HepG2 (cell line): ENCODE results near the gene FAM131C. TPM values are rescaled to one million over a fixed set of nuclear protein-coding genes. Genes with fewer than 3 reads are reported as not detected.

Source experiments
- ATAC-seq: fragments of 200-7000 bp; cut with Tn5 transposase; 3 replicates; pipeline ENCODE4 v1.9.1; 2020; ENCODE audit warnings: mild to moderate bottlenecking, moderate library complexity
- BruUV-seq: library from RNA; stranded (reverse); fragments of 400-500 nt; replicated peaks from 2 replicates; lab custom pipeline; 2021; lab: Mats Ljungman, UMichigan
- CTCF ChIA-PET: fragments of 300-600 bp; formaldehyde crosslinking; extraction: SDS; loops from one replicate; lab custom pipeline; 2021; ENCODE audit warnings: low total read pairs, inconsistent platforms, low intra/inter-chr PET ratio; lab: Yijun Ruan, JAX
- POLR2A ChIA-PET: fragments of 350-600 bp; sonication (Branson Sonifier 250); formaldehyde crosslinking; loops from one replicate; lab custom pipeline; 2020; ENCODE audit warnings: antibody characterized with exemption, inconsistent platforms; lab: Yijun Ruan, JAX
- DNase-seq: peaks from one replicate; pipeline ENCODE4 v3.0.0-alpha.2; 2015; ENCODE audit warnings: low spot score
- FAIRE-seq: peaks from 3 replicates; lab custom pipeline; 2011; peaks lifted over from hg19 to GRCh38; lab: Jason Lieb, UNC
- H2AFZ ChIP-seq: one replicate; pipeline ENCODE4 v1.6.1; 2011; ENCODE audit warnings: low read length, inconsistent platforms
- H3K27ac ChIP-seq: fragments of 300-600 bp; 3 replicates; pipeline ENCODE4 v1.8.0; 2011; ENCODE audit warnings: mixed run types, mild to moderate bottlenecking, mixed read lengths, low read length, inconsistent platforms; ENCODE audit not compliant: insufficient read depth; ENCODE audit errors: extremely low read length
- H3K27me3 ChIP-seq, 2 experiments: fragments of 200-600 bp in 1 of 2; 2 replicates in 1 of 2; 3 replicates in 1 of 2; pipeline versions ENCODE4 v1.6.0 to v1.8.0; 2011; ENCODE audit warnings: low read length in 2 of 2, mild to moderate bottlenecking in 2 of 2, moderate library complexity in 2 of 2, inconsistent platforms in 1 of 2; ENCODE audit not compliant: insufficient read depth in 2 of 2, control insufficient read depth in 1 of 2
- H3K36me3 ChIP-seq, 2 experiments: fragments of 200-600 bp in 1 of 2; replicated peaks in 1 of 2; 2 replicates in 1 of 2; 3 replicates in 1 of 2; pipeline versions ENCODE4 v1.5.1 to v1.8.0; 2011; ENCODE audit warnings: low read length in 2 of 2, inconsistent platforms in 1 of 2; ENCODE audit not compliant: insufficient read depth in 2 of 2, control insufficient read depth in 1 of 2
- H3K4me1 ChIP-seq: 2 replicates; pipeline ENCODE4 v1.5.1; 2012; ENCODE audit warnings: low read length, inconsistent platforms; ENCODE audit not compliant: insufficient read depth
- H3K4me2 ChIP-seq: 2 replicates; pipeline ENCODE4 v1.6.0; 2011; ENCODE audit warnings: low read depth, low read length, inconsistent platforms
- H3K4me3 ChIP-seq, 3 experiments: fragments of 200-600 bp in 1 of 3; sonication (generic), shearing (Covaris generic) in 1 of 3; replicated peaks in 1 of 3; 2 replicates each; pipeline ENCODE4 v1.5.1; 2011 to 2016; ENCODE audit warnings: low read length in 3 of 3, inconsistent platforms in 2 of 3, low read depth in 2 of 3, mild to moderate bottlenecking in 2 of 3, control low read depth in 1 of 3, mixed read lengths in 1 of 3; ENCODE audit not compliant: insufficient read depth in 1 of 3
- H3K79me2 ChIP-seq: one replicate; pipeline ENCODE4 v1.6.1; 2011; ENCODE audit warnings: low read length, inconsistent platforms; ENCODE audit not compliant: insufficient read depth
- H3K9ac ChIP-seq: 2 replicates; pipeline ENCODE4 v1.6.0; 2011; ENCODE audit warnings: mild to moderate bottlenecking, low read depth, low read length, inconsistent platforms; ENCODE audit not compliant: insufficient read depth
- H3K9me3 ChIP-seq: 2 replicates; pipeline ENCODE4 v1.5.1; 2012; ENCODE audit warnings: mild to moderate bottlenecking, low read length
- H4K20me1 ChIP-seq: 2 replicates; pipeline ENCODE4 v1.6.0; 2011; ENCODE audit warnings: inconsistent platforms, mild to moderate bottlenecking, low read length, moderate library complexity; ENCODE audit not compliant: insufficient read depth
- FOXC1 ChIP-seq: sonication (generic); formaldehyde crosslinking; IDR thresholded peaks from 2 replicates; pipeline ENCODE4 v1.8.0; 2022; ENCODE audit warnings: mild to moderate bottlenecking, missing genetic modification reagents, borderline replicate concordance
- HNRNPL ChIP-seq: fragments of 200-400 bp; formaldehyde crosslinking; IDR thresholded peaks from 2 replicates; pipeline ENCODE4 v1.6.1; 2017; ENCODE audit warnings: mild to moderate bottlenecking, low read depth, low read length
- KLF9 ChIP-seq: IDR thresholded peaks from 2 replicates; pipeline ENCODE4 v1.6.1; 2016; ENCODE audit warnings: low read depth
- MIER2 ChIP-seq: IDR thresholded peaks from 2 replicates; pipeline ENCODE4 v1.6.1; 2016; ENCODE audit warnings: missing biosample characterization, missing genetic modification reagents
- SRF ChIP-seq: IDR thresholded peaks from 2 replicates; pipeline ENCODE4 v1.6.1; 2011; ENCODE audit warnings: mild to moderate bottlenecking, low read depth, low read length, moderate library complexity
- SRSF9 ChIP-seq: fragments of 200-400 bp; formaldehyde crosslinking; IDR thresholded peaks from 2 replicates; pipeline ENCODE4 v1.6.1; 2018; ENCODE audit warnings: borderline replicate concordance, mild to moderate bottlenecking, low read depth, low read length; ENCODE audit not compliant: insufficient read depth, poor library complexity, severe bottlenecking
- TBL1XR1 ChIP-seq: fragments of 150-350 bp; IDR thresholded peaks from 2 replicates; pipeline ENCODE4 v1.6.1; 2014; ENCODE audit warnings: borderline replicate concordance, low read length; ENCODE audit not compliant: partially characterized antibody
- TP53 ChIP-seq: sonication (generic); formaldehyde crosslinking; conservative IDR thresholded peaks from 2 replicates; pipeline ENCODE4 v1.4.0; 2020; ENCODE audit warnings: missing genetic modification reagents
- ZNF20 ChIP-seq: sonication (generic); formaldehyde crosslinking; IDR thresholded peaks from 2 replicates; pipeline ENCODE4 v1.4.0; 2020; ENCODE audit warnings: mild to moderate bottlenecking, moderate library complexity, missing genetic modification reagents
- WGBS: methylation state at CpG from one replicate; pipeline ENCODE4 v1.1.6; 2017; ENCODE audit warnings: low lambda C conversion rate; 5-methylcytosine and 5-hydroxymethylcytosine counted together
- in situ Hi-C: cut with HindIII; loops from 2 replicates; pipeline ENCODE4 v1.10.0; 2017; ENCODE audit warnings: low pct_unique_long_range_greater_than_20kb; ENCODE audit not compliant: extremely low pct_ligation_motif_present
- intact Hi-C: fragments of 100-400 bp; cut with micrococcal nuclease; formaldehyde crosslinking; loops from one replicate; pipeline ENCODE4 v1.10.0; 2022; ENCODE audit not compliant: unreplicated experiment
- polyA plus RNA-seq, 8 experiments: library from polyadenylated mRNA; depleted of rRNA in 3 of 8; stranded (reverse) in 7 of 8; unstranded in 1 of 8; fragments of >200 nt; fragmentation: Illumina TruSeq in 4 of 8; extraction: Trizol in 4 of 8; gene quantifications; 2 replicates each; pipeline versions ENCODE4 v1.2.1 to v1.2.3, GENCODE V29; 2011 to 2016; ENCODE audit warnings: low read depth in 4 of 8, missing spikeins in 1 of 8, mixed read lengths in 1 of 8; ENCODE audit not compliant: insufficient read depth in 1 of 8
- total RNA-seq, 5 experiments: library from RNA; depleted of rRNA; stranded (reverse); fragments of >200 nt; fragmentation: Illumina TruSeq; extraction: Trizol; gene quantifications; 2 replicates each; pipeline ENCODE4 v1.2.3, GENCODE V29; 2016; ENCODE audit warnings: low read depth in 1 of 5
- TF ChIP-seq, protein P1 (sequence below): sonication (generic); formaldehyde crosslinking; IDR thresholded peaks from 2 replicates; pipeline ENCODE4 v1.5.0; 2020; ENCODE audit warnings: mild to moderate bottlenecking, missing genetic modification reagents, moderate library complexity
- TF ChIP-seq, protein P2 (sequence below): sonication (generic); formaldehyde crosslinking; IDR thresholded peaks from 2 replicates; pipeline ENCODE4 v1.8.0; 2022; ENCODE audit warnings: mild to moderate bottlenecking, missing genetic modification reagents, moderate library complexity
- TF ChIP-seq, protein P3 (sequence below): sonication (generic); formaldehyde crosslinking; IDR thresholded peaks from 2 replicates; pipeline ENCODE4 v1.4.0; 2020; ENCODE audit warnings: missing genetic modification reagents

Gene FAM131C
- total and polyA plus RNA-seq, 2 of the 13 experiments (the other 11 are each of a cell fraction or from before 2014, with no cell fraction given) = 0.07 TPM; not detected in 1

DNA sequence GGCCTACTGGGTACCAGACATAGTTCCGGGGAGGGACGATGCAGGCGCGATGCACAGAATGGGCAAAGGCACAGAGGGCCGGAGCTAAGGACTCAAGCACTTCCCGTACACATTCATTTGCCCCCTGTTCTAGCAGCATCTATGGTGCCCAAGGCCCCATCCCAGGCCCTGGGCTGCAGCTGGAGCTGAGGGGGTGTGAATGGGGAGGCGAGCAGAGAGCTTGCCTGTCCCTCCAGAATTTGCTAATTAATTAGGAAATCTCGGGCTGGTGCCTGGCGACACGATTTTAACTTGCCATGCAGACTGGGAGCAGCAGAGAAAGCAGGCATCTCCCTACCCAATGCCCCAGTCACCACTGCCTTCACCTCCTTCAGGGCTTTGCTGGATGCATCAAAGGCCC, 46.5 kb upstream of the FAM131C start:
- Histone ChIP-seq H3K27ac (no peak overlapping the region), H3K4me2 (peak overlapping the region; percentile 51; the same call in 1 of the 2 replicates), H3K4me3 (0 out of 6 replicates have a peak overlapping the region, but pooled peaks of 1 of the 3 experiments have one; percentile 3), H3K79me2 (no peaks in the 10 kb centered on the region), H3K4me1 (peaks cover 85% of the 10 kb centered on the region), H3K36me3 (peaks cover 4 to 6% of the 10 kb centered on the region in 2 experiments; a peak in 3 of 5 replicates), H3K9ac (no peak overlapping the region), H3K9me3 (no peaks in the 10 kb centered on the region), H4K20me1 (peaks cover 16% of the 10 kb centered on the region; the same call in 1 of the 2 replicates), H3K27me3 (peaks cover 0 to 3% of the 10 kb centered on the region in 2 experiments; a peak in 1 of 5 replicates), H2AFZ (no peak overlapping the region)
- DNase-seq = no peak
- CTCF ChIA-PET = no interaction called here
- POLR2A ChIA-PET = interaction anchor here (0.8 to 1.3 kb wide), 2 partner anchors 27 to 35 kb away, joined by 3 to 4 read pairs; no protein-coding TSS in a partner anchor
- no peak for TF ChIP-seq MIER2 (CRISPR knock-in tag)
- TF ChIP-seq HNRNPL = 0 out of 2 replicates have a peak, but pooled peaks have one; percentile 10
- in situ Hi-C loops = loop anchor here (5.0 kb wide), 1 partner anchor 38 kb away; no protein-coding TSS in a partner anchor
- no peak for FAIRE-seq
- intact Hi-C loops = no loop called here
- no TSS peak for BruUV-seq
- ATAC-seq = peak; percentile 38
- 23% methylated on average over 6 of the region's 10 CpGs for WGBS

DNA sequence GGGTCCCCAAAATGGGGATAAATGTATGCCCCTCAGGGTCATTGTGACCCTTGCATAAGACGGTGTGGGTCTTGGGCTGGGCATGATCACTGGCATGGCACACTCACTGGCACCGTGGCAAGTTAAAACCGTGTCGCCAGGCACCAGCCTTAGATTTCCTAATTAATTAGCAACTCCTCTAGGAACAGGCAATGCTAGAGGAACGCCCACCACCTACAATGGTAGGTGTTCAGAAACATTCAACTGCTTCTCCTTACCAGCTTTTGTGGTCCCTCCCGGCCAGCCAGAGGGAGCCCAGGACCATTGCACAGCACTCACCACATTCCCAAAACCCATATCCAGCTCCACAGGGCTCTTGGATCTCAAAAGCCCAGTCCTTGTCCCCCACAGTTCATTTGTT, 46.1 kb upstream of the FAM131C start:
- H3K4me3 ChIP-seq = peak overlapping the region in 1 of 3 experiments; percentile 14; a peak in 1 of 6 replicates
- CTCF ChIA-PET = no interaction called here
- H3K36me3 ChIP-seq = peaks cover 2% of the 10 kb centered on the region in 2 experiments; a peak in 2 of 5 replicates
- intact Hi-C loops (no loop called here), in situ Hi-C loops (loop anchor here (5.0 kb wide), 1 partner anchor 37 kb away; no protein-coding TSS in a partner anchor)
- H2AFZ ChIP-seq = no peak overlapping the region
- H3K9me3 ChIP-seq = no peaks in the 10 kb centered on the region
- H3K4me1 ChIP-seq = peaks cover 89% of the 10 kb centered on the region
- 33% methylated on average over 3 of the region's 6 CpGs for WGBS
- peak; percentile 18 for ATAC-seq
- no peak overlapping the region for H3K9ac ChIP-seq
- no peak for TF ChIP-seq SRF
- TF ChIP-seq, protein P1, sequence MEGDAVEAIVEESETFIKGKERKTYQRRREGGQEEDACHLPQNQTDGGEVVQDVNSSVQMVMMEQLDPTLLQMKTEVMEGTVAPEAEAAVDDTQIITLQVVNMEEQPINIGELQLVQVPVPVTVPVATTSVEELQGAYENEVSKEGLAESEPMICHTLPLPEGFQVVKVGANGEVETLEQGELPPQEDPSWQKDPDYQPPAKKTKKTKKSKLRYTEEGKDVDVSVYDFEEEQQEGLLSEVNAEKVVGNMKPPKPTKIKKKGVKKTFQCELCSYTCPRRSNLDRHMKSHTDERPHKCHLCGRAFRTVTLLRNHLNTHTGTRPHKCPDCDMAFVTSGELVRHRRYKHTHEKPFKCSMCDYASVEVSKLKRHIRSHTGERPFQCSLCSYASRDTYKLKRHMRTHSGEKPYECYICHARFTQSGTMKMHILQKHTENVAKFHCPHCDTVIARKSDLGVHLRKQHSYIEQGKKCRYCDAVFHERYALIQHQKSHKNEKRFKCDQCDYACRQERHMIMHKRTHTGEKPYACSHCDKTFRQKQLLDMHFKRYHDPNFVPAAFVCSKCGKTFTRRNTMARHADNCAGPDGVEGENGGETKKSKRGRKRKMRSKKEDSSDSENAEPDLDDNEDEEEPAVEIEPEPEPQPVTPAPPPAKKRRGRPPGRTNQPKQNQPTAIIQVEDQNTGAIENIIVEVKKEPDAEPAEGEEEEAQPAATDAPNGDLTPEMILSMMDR (CRISPR knock-in tag) = 0 out of 2 replicates have a peak, but pooled peaks have one; percentile 1
- TF ChIP-seq, protein P2, sequence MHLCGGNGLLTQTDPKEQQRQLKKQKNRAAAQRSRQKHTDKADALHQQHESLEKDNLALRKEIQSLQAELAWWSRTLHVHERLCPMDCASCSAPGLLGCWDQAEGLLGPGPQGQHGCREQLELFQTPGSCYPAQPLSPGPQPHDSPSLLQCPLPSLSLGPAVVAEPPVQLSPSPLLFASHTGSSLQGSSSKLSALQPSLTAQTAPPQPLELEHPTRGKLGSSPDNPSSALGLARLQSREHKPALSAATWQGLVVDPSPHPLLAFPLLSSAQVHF = no peak
- no peak for TF ChIP-seq KLF9
- TF ChIP-seq FOXC1 (CRISPR knock-in tag) = no peak
- no peak for TF ChIP-seq TP53
- no peak for TF ChIP-seq SRSF9
- no peak for TF ChIP-seq ZNF20 (CRISPR knock-in tag)
- TF ChIP-seq, protein P3, sequence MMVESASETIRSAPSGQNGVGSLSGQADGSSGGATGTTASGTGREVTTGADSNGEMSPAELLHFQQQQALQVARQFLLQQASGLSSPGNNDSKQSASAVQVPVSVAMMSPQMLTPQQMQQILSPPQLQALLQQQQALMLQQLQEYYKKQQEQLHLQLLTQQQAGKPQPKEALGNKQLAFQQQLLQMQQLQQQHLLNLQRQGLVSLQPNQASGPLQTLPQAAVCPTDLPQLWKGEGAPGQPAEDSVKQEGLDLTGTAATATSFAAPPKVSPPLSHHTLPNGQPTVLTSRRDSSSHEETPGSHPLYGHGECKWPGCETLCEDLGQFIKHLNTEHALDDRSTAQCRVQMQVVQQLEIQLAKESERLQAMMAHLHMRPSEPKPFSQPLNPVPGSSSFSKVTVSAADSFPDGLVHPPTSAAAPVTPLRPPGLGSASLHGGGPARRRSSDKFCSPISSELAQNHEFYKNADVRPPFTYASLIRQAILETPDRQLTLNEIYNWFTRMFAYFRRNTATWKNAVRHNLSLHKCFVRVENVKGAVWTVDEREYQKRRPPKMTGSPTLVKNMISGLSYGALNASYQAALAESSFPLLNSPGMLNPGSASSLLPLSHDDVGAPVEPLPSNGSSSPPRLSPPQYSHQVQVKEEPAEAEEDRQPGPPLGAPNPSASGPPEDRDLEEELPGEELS (CRISPR knock-in tag) = 0 out of 2 replicates have a peak, but pooled peaks have one; percentile 26
- no peak for TF ChIP-seq TBL1XR1
- TF ChIP-seq, all 625 proteins: peak for 2
- H3K79me2 ChIP-seq = no peaks in the 10 kb centered on the region
- DNase-seq (no peak), FAIRE-seq (no peak)
- H3K27ac ChIP-seq = no peak overlapping the region
- BruUV-seq = no TSS peak
- peaks cover 14% of the 10 kb centered on the region; the same call in 1 of the 2 replicates for H4K20me1 ChIP-seq
- POLR2A ChIA-PET = interaction anchor here (0.8 kb wide), 1 partner anchor 35 kb away, joined by 4 read pairs; no protein-coding TSS in a partner anchor
- peaks cover 0 to 3% of the 10 kb centered on the region in 2 experiments; a peak in 1 of 5 replicates for H3K27me3 ChIP-seq
- H3K4me2 ChIP-seq = peak overlapping the region; percentile 51
